Stimulated activated effector memory CD8-positive, alpha-beta T cell treated with anti-CD3 and anti-CD28 coated beads, Interleukin-12 subunit alpha, Interleukin-12 subunit beta, amount 100 ng/mL, for 72 hours (primary cell): ENCODE data around the gene ISM1.

ENCODE experiments used
- ATAC-seq: fragments of 150-1000 bp; cut with Tn5 transposase; 2 replicates; pipeline ENCODE4 v1.10.0; 2021
- DNase-seq, 2 donors: peaks; one replicate each; pipeline ENCODE4 v3.0.0; 2021 to 2022; ENCODE audit warnings: low spot score in 2 of 2
- H3K27ac Mint-ChIP-seq: one replicate; pipeline ENCODE4 v1.8.0; 2022; ENCODE audit warnings: mild to moderate bottlenecking, mixed read lengths
- H3K36me3 Mint-ChIP-seq: one replicate; pipeline ENCODE4 v1.8.0; 2022; ENCODE audit warnings: mild to moderate bottlenecking, mixed read lengths
- H3K4me1 Mint-ChIP-seq: one replicate; pipeline ENCODE4 v1.8.0; 2022; ENCODE audit warnings: mixed read lengths
- H3K4me3 Mint-ChIP-seq: one replicate; pipeline ENCODE4 v1.8.0; 2022; ENCODE audit warnings: mild to moderate bottlenecking, mixed read lengths
- H3K9me3 Mint-ChIP-seq: one replicate; pipeline ENCODE4 v1.8.0; 2022; ENCODE audit warnings: mixed read lengths

Gene ISM1

DNA sequence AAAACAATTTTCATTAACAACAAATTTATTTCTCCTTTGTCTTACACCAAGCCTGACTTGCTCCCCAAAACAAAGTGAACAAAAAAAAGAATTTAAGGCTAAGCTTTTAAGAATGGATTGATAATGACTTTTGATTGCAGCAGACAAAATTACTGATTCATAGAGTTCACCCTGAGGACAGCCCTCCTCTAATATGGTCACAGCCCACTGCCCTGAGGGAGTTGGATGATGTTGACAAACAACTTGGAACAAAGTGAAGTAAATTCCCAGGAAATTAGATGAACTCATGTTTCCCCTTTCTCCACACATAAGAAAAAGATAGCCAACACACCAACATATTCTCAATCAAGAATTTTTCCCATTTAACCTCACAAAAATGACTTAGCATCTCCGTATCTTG, 7.7 kb upstream of the ISM1 start:
- H3K4me1 Mint-ChIP-seq, result no peaks in the 10 kb centered on the region
- H3K9me3 Mint-ChIP-seq, result no peaks in the 10 kb centered on the region
- no peak overlapping the region for H3K27ac Mint-ChIP-seq
- no peaks in the 10 kb centered on the region for H3K36me3 Mint-ChIP-seq
- ATAC-seq, result no peak
- no peak for DNase-seq
- H3K4me3 Mint-ChIP-seq, result no peak overlapping the region

- no peak for ATAC-seq
- H3K36me3 Mint-ChIP-seq, result no peaks in the 10 kb centered on the region
- H3K4me1 Mint-ChIP-seq, result peaks cover 7% of the 10 kb centered on the region
- no peaks in the 10 kb centered on the region for H3K9me3 Mint-ChIP-seq
- DNase-seq, result no peak
- H3K4me3 Mint-ChIP-seq, result no peak overlapping the region
- H3K27ac Mint-ChIP-seq, result no peak overlapping the region
Observed at GRCh38 chr20:13216533-13216932, 4.5 kb upstream of the ISM1 start.

DNA sequence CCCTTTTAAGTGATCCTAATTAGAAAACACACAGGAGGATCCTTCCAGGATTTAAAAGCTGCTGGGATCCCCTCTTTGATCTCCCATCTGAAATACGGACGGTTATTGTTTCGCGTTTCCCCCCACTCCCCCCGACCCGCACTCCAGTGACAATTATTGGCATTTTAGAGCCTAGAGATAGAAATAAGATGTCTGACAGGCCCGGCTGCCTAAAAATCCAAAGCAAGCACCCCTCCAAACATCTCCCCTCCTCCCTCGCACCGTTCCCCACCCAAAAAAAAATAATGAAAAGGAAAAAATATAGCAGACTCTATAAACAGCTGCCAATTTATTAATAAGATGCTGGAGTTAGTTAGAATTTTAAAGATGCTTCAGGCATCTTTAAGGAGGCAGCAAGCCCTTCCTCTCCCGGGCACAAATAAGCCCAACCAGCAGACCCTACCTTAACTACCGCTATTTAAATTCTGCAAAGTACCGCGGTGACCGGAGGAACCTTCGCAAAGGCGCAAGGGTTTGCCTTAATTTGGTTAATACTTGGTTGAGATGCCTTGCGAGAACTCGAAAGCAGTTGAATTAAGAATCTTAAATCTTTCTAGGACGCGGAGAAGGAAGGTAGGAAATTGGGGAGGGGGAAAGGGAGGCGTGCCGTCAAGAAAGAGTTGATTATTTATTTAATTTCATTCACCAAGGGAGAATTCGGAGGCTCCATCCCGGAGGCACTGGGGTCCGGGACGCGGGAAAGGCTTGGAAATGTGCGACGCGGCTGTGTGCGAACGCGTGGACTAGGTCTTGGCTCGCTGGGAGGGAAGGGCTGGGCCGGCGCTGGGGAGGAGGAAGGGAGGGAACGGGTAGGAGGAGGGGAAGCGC, 1.5 kb upstream of the ISM1 start:
- DNase-seq (no peak), ATAC-seq (no peak)
- H3K4me3 Mint-ChIP-seq, result peak overlapping the region; percentile 62
- H3K9me3 Mint-ChIP-seq, result no peaks in the 10 kb centered on the region
- peaks cover 7% of the 10 kb centered on the region for H3K4me1 Mint-ChIP-seq
- H3K27ac Mint-ChIP-seq, result no peak overlapping the region
- H3K36me3 Mint-ChIP-seq, result no peaks in the 10 kb centered on the region

GRCh38 chr20:13220194-13220903, 725 bp upstream of the ISM1 start:
- DNase-seq (peak in 1 of 2 donors; percentile 55), ATAC-seq (peak; percentile 36)
- Mint-ChIP-seq H3K27ac (no peak overlapping the region), H3K9me3 (no peaks in the 10 kb centered on the region), H3K4me3 (peak overlapping the region; percentile 62), H3K4me1 (peaks cover 7% of the 10 kb centered on the region), H3K36me3 (no peaks in the 10 kb centered on the region)

- Mint-ChIP-seq H3K36me3 (no peaks in the 10 kb centered on the region), H3K4me3 (no peak overlapping the region), H3K9me3 (no peaks in the 10 kb centered on the region), H3K27ac (no peak overlapping the region), H3K4me1 (peaks cover 7% of the 10 kb centered on the region)
- ATAC-seq (peak; percentile 53), DNase-seq (no peak)
Observed at GRCh38 chr20:13221313-13221672, 219 bp downstream of the ISM1 start.

- peaks cover 7% of the 10 kb centered on the region for H3K4me1 Mint-ChIP-seq
- ATAC-seq (peak; percentile 85), DNase-seq (peak; percentile 18 to 65)
- no peak overlapping the region for H3K27ac Mint-ChIP-seq
- peak overlapping the region; percentile 48 for H3K4me3 Mint-ChIP-seq
- no peaks in the 10 kb centered on the region for H3K36me3 Mint-ChIP-seq
- H3K9me3 Mint-ChIP-seq, result peaks cover 2% of the 10 kb centered on the region
Observed at GRCh38 chr20:13221673-13222318, 722 bp downstream of the ISM1 start.

DNA sequence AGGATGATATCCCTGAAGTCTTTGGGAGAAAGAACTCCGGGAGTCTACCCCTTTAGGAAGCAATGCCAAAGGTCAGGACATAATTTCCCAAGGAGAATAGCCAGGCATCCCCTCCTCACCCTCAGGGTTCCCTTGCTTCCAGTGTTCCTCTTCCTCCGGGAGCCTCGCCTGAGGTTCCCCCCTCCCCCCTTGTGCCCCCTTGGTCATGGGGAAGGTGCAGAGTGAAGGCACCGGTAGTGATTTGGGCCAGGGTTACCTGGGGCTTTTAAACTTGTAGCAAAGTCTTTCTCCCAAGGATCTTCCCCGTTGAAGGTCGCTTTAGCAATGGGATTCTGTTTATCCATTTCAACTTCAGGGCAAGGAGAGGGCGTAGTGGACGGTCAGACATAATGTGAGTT, 1.2 kb downstream of the ISM1 start:
- no peak for ATAC-seq
- H3K4me1 Mint-ChIP-seq, result peaks cover 7% of the 10 kb centered on the region
- no peaks in the 10 kb centered on the region for H3K36me3 Mint-ChIP-seq

DNA sequence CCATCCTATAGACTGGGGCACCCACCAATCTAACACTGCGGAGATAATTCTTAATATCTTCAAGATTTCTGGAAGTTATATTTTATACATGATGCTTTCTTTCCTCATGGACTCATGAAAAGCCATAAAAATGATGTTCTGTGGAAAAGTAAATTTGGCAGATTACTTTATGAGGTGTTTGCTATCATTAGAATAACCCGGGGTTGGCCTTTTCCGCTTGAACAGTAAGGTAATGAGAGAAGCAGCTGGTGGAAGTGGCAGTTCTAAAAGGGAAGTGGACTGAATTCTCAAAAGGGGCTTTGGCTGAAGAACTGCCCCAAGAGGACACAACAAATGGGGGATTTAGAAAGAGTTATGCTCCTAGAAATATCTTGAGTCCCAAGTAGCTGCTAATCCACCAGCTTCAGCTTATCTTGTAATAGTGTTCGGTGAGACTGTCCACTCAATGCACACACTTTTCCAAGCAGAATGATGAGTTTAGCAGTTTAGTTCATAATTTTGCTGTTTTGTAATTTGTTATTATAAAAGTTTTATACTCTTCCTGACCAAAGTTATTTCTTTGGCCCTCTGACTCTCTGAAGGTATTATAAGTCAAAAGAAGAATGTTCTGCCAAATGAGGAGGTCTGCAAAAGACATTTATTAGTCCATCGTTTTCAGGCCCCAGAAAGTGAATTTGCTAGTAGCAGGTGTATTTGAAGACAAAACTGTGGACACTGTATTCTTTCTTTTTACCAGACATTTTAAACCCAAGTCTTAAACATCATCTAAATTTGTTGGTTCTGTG, 2.9 kb downstream of the ISM1 start:
- no peak for DNase-seq
- Mint-ChIP-seq H3K9me3 (peaks cover 9% of the 10 kb centered on the region), H3K27ac (no peak overlapping the region), H3K36me3 (no peaks in the 10 kb centered on the region), H3K4me1 (peaks cover 12% of the 10 kb centered on the region), H3K4me3 (no peak overlapping the region)
- no peak for ATAC-seq

More for the DNA sequence above, 1.2 kb downstream of the ISM1 start:
- peaks cover 6% of the 10 kb centered on the region for H3K9me3 Mint-ChIP-seq
- DNase-seq, result no peak
- peak overlapping the region; percentile 48 for H3K4me3 Mint-ChIP-seq
- H3K27ac Mint-ChIP-seq, result no peak overlapping the region

DNA sequence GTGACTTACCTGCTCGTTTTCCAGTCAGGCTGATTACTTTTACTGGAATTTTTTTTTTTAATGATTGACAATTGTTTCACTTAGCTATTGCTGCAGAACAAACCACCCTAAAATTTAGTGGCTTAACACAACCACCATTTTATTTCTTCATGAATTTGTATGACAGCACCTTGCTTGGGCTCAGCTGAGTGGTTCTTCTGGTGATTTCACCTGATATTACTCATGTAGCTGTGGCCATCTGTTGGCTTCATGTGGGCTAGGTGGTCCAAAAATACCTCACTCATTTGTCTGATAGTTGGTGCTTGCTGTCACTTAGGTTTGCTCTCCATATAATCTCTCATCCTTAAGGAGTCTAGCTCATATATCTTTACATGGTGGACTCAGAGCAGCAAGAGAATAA, 5.3 kb downstream of the ISM1 start:
- Mint-ChIP-seq H3K27ac (no peak overlapping the region), H3K36me3 (no peaks in the 10 kb centered on the region), H3K9me3 (peaks cover 10% of the 10 kb centered on the region), H3K4me1 (peaks cover 24% of the 10 kb centered on the region), H3K4me3 (no peak overlapping the region)
- DNase-seq (no peak), ATAC-seq (no peak)

- no peak for ATAC-seq
- DNase-seq, result no peak
- Mint-ChIP-seq H3K4me3 (peak overlapping the region; percentile 9), H3K36me3 (no peaks in the 10 kb centered on the region), H3K27ac (no peak overlapping the region), H3K4me1 (peaks cover 30% of the 10 kb centered on the region), H3K9me3 (peaks cover 10% of the 10 kb centered on the region)
Observed at GRCh38 chr20:13228771-13229170, 7.7 kb downstream of the ISM1 start.

- Mint-ChIP-seq H3K9me3 (peaks cover 10% of the 10 kb centered on the region), H3K4me3 (no peak overlapping the region), H3K36me3 (no peaks in the 10 kb centered on the region), H3K27ac (no peak overlapping the region), H3K4me1 (peaks cover 30% of the 10 kb centered on the region)
- DNase-seq, result no peak
- ATAC-seq, result peak; percentile 81
Observed at GRCh38 chr20:13229538-13229937, 8.5 kb downstream of the ISM1 start.

GRCh38 chr20:13231031-13231752, 10.1 kb downstream of the ISM1 start:
- DNase-seq, result no peak
- Mint-ChIP-seq H3K4me1 (peaks cover 30% of the 10 kb centered on the region), H3K9me3 (peaks cover 10% of the 10 kb centered on the region), H3K27ac (no peak overlapping the region), H3K36me3 (no peaks in the 10 kb centered on the region), H3K4me3 (no peak overlapping the region)
- peak; percentile 78 for ATAC-seq

DNA sequence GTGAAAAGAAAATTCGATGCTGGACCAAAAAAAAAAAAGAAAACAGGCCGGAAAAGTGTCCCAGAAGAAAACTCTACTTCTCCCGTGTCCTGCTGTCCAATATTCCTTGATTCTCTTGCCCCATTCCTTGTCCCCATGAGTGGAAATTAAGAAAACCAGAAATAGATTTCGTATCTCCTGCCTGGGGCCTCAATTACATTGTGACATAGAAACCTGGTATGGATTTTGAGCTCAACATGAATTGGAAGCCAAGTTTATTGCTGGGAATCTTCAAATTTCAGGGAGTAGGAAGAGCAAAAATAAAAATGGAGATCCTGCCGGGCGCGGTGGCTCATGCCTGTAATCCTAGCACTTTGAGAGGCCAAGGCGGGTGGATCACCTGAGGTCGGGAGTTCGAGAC, 11.9 kb downstream of the ISM1 start:
- H3K36me3 Mint-ChIP-seq, result no peaks in the 10 kb centered on the region
- no peak overlapping the region for H3K27ac Mint-ChIP-seq
- no peak for DNase-seq
- no peak for ATAC-seq
- no peak overlapping the region for H3K4me3 Mint-ChIP-seq
- H3K4me1 Mint-ChIP-seq, result peaks cover 30% of the 10 kb centered on the region
- H3K9me3 Mint-ChIP-seq, result peaks cover 5% of the 10 kb centered on the region

- Mint-ChIP-seq H3K36me3 (no peaks in the 10 kb centered on the region), H3K4me3 (no peak overlapping the region), H3K4me1 (peaks cover 19% of the 10 kb centered on the region), H3K9me3 (no peaks in the 10 kb centered on the region), H3K27ac (no peak overlapping the region)
- no peak for DNase-seq
- ATAC-seq, result no peak
Observed at GRCh38 chr20:13234961-13235360, 13.9 kb downstream of the ISM1 start.
